ENCODE data around the gene ESRRA.
"Not testable (repeated sequence)": the region's sequence is repeated elsewhere in the genome, so short reads cannot be mapped to it uniquely, and the experiment has no call there.

The ESRRA gene

GRCh38 chr11:64317961-64318765, 12.8 kb downstream of the ESRRA start, which contains the start of gene PRDX5:
Gene PRDX5 (plus strand): TSS chr11:64318121. CDS start chr11:64318216, 95 bp downstream.
- intact Hi-C loops (cut with micrococcal nuclease), result loop anchor here (1.0 kb wide), 1 partner anchor 13 kb away; the partner anchor contains the start of gene ESRRA
- peaks cover 62% of the 10 kb centered on the region for H3K4me1 Mint-ChIP-seq (ENCODE audit: low read depth)

DNA sequence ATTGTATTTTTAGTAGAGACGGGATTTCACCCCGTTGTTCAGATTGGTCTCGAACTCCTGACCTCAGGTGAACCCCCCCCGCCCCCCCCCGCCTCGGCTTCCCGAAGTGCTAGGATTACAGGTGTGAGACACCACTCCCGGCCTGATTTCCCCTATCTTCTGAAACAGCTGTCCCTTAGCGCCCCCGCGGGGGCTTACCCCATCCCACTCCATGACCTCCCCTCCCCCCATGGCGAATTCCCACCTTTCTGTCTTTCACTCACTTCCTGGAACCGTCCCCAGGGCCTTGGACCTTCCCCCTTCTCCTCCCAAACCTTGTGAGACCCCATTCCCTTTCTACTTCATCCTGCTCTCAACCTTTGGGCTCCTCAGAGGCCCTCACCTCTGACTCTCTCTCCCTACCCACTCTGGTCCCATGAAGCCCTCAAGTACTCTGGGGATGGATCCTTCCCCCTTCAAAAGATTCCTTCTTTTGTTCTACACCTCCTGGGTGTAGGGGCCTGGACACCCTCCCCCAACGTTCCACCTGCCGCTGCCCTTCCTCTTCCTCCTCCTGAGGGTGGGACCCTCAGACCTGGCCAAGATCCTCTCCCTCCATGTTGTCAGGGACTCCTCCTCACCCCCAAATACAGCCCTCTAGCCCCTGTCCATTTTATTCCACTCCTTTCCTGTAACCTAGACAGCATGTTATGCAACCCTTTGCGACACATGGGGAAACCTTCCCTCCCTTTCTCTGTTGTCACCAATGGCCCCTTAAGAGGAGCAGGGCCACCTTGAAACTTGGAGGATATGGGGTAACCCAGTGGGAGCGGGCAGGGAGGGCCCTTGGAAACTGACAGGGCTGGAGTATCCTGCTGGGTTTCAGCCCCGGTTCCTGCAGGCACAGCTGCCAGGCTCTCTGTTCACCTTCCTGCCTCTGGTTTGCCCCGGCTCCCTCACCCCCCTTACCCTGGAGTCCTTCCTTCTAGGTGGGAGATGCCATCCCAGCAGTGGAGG, 13.7 kb downstream of the ESRRA start:
- peak overlapping the region; percentile 80 for H3K4me3 Mint-ChIP-seq
- peak overlapping the region; percentile 96 for H3K27ac Mint-ChIP-seq
- no peaks in the 10 kb centered on the region for H3K9me3 Mint-ChIP-seq
- H3K27me3 Mint-ChIP-seq, result no peaks in the 10 kb centered on the region
- H3K4me1 Mint-ChIP-seq (ENCODE audit: low read depth), result peaks cover 53% of the 10 kb centered on the region
- intact Hi-C loops (cut with micrococcal nuclease), result no loop called here
- peaks cover 86% of the 10 kb centered on the region for H3K36me3 Mint-ChIP-seq (ENCODE audit: low read depth)

More at GRCh38 chr11:64317961-64318765, 12.8 kb downstream of the ESRRA start, which contains the start of gene PRDX5:
- Mint-ChIP-seq H3K4me3 (peak within 1 kb of the TSS; percentile 80), H3K36me3 (ENCODE audit: low read depth) (peaks cover 92% of the 10 kb centered on the region), H3K27me3 (no peaks in the 10 kb centered on the region), H3K9me3 (no peaks in the 10 kb centered on the region), H3K27ac (peak within 1 kb of the TSS; percentile 96)

DNA sequence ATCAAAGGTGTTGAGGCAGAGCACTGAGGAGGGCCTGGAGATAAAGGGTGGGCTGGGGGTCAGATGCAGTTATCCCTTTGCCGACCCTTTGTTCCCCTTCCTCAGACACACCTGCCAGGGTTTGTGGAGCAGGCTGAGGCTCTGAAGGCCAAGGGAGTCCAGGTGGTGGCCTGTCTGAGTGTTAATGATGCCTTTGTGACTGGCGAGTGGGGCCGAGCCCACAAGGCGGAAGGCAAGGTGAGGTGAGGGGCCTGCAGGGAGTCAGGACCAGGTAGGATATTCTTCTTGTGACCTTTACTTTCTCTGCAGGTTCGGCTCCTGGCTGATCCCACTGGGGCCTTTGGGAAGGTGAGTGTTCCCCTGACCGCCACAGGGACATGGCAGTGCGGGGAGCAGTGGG, 15.2 kb downstream of the ESRRA start:
- Mint-ChIP-seq H3K36me3 (ENCODE audit: low read depth) (peaks cover 71% of the 10 kb centered on the region), H3K9me3 (no peaks in the 10 kb centered on the region), H3K4me3 (no peak overlapping the region), H3K4me1 (ENCODE audit: low read depth) (peaks cover 39% of the 10 kb centered on the region), H3K27me3 (no peaks in the 10 kb centered on the region), H3K27ac (no peak overlapping the region)
- intact Hi-C loops (cut with micrococcal nuclease), result no loop called here

DNA sequence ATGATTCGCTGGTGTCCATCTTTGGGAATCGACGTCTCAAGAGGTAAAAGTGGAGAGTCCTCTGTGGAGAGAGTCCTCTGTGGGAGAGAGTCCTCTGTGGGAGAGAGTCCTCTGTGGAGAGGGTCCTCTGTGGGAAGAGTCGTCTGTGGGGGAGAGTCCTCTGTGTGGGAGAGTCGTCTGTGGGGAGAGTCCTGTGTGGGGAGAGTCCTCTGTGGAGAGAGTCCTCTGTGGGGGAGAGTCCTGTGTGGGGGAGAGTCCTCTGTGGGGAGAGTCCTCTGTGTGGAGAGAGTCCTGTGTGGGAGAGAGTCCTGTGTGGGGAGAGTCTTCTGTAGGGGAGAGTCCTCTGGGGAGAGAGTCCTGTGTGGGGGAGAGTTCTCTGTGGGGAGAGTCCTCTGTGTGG, 15.7 kb downstream of the ESRRA start:
- H3K4me3 Mint-ChIP-seq, result no peak overlapping the region
- H3K4me1 Mint-ChIP-seq (ENCODE audit: low read depth), result peaks cover 37% of the 10 kb centered on the region
- intact Hi-C loops (cut with micrococcal nuclease), result no loop called here
- no peaks in the 10 kb centered on the region for H3K27me3 Mint-ChIP-seq
- no peak overlapping the region for H3K27ac Mint-ChIP-seq
- no peaks in the 10 kb centered on the region for H3K9me3 Mint-ChIP-seq
- H3K36me3 Mint-ChIP-seq (ENCODE audit: low read depth), result peaks cover 66% of the 10 kb centered on the region

DNA sequence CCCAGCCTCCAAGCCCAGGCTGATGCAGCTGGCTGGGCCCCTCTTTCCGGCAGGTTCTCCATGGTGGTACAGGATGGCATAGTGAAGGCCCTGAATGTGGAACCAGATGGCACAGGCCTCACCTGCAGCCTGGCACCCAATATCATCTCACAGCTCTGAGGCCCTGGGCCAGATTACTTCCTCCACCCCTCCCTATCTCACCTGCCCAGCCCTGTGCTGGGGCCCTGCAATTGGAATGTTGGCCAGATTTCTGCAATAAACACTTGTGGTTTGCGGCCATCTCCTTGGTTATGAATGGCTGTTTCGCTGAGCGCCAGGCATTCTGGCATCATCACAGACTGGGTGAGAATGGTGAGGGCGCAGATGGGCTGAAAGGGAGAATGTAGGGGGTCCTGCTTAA, 16.2 kb downstream of the ESRRA start:
- H3K4me3 Mint-ChIP-seq, result no peak overlapping the region
- no peaks in the 10 kb centered on the region for H3K27me3 Mint-ChIP-seq
- no peaks in the 10 kb centered on the region for H3K9me3 Mint-ChIP-seq
- peaks cover 61% of the 10 kb centered on the region for H3K36me3 Mint-ChIP-seq (ENCODE audit: low read depth)
- no peak overlapping the region for H3K27ac Mint-ChIP-seq
- intact Hi-C loops (cut with micrococcal nuclease), result no loop called here
- H3K4me1 Mint-ChIP-seq (ENCODE audit: low read depth), result peaks cover 32% of the 10 kb centered on the region

DNA sequence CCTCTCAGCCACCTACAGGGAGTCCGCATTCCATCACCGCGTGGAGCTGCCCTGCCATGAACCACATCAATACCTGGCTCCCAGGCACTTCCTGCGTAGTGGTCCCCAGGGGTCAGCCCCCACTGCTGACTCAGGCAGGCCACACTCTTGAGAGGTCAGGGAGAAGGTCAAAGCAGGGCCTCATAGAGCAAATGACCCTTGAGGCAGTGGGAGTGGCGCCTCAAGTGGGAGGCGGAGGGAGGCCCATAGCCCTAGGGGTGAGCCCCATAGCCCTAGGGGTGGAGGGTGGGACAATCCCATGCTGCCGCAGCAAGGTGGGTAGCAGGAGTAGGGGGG, 17.6 kb downstream of the ESRRA start:
- H3K9me3 Mint-ChIP-seq, result peaks cover 8% of the 10 kb centered on the region

DNA sequence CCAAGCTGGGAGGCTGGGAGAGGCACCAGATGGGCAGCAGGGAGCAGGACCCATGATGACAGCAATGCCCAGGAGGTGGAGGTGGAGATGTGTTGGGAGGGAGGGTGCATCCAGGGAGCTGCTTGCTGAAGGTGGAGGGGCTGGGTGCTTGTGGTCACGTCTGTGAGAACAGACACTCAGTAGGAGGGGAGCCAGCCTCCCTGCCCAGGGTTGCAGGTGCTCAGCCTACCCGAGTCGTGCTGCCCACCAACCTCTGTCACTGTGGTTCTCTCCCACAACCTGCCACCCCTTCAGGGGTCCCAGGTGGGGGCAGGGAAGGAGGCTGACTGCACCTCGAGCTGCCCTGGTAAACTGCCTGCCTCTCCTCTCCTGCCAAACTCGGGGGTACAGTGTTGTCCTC, 18.0 kb downstream of the ESRRA start:
- intact Hi-C loops (cut with micrococcal nuclease), result no loop called here
- H3K27ac Mint-ChIP-seq, result no peak overlapping the region

More for the DNA sequence above, 17.6 kb downstream of the ESRRA start:
- Mint-ChIP-seq H3K27me3 (peaks cover 2% of the 10 kb centered on the region), H3K4me3 (no peak overlapping the region), H3K4me1 (ENCODE audit: low read depth) (peaks cover 29% of the 10 kb centered on the region), H3K27ac (no peak overlapping the region), H3K36me3 (ENCODE audit: low read depth) (peaks cover 51% of the 10 kb centered on the region)
- intact Hi-C loops (cut with micrococcal nuclease), result no loop called here

DNA sequence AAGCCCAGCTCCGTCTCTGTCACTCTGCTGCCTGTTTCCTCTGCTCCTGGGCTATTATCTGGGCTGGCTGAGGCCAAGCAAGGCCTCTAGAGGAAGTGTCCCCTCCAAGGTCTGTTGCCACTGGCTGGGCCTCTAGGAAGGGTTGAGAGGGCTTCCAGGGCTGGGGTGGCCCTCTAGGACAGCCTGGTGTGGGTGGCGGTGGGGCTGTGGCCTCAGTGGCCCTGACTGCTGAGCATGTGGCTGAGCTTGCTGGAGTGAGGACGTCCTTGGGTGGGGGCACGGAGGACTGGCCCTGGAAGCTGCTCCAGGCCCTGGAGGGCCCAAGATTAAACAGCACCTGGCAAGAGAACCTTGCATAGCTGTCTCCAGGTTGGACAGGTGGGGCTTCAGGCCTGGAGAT, 18.7 kb downstream of the ESRRA start:
- H3K27ac Mint-ChIP-seq; H3K4me3 Mint-ChIP-seq; intact Hi-C loops (cut with micrococcal nuclease); H3K27me3 Mint-ChIP-seq: not testable (repeated sequence)
- peaks cover 28% of the 10 kb centered on the region for H3K4me1 Mint-ChIP-seq (ENCODE audit: low read depth)
- peaks cover 43% of the 10 kb centered on the region for H3K36me3 Mint-ChIP-seq (ENCODE audit: low read depth)
- H3K9me3 Mint-ChIP-seq, result peaks cover 11% of the 10 kb centered on the region

More for the DNA sequence above, 18.0 kb downstream of the ESRRA start:
- Mint-ChIP-seq H3K27me3 (peaks cover 3% of the 10 kb centered on the region), H3K9me3 (peaks cover 11% of the 10 kb centered on the region), H3K36me3 (ENCODE audit: low read depth) (peaks cover 47% of the 10 kb centered on the region), H3K4me1 (ENCODE audit: low read depth) (peaks cover 31% of the 10 kb centered on the region), H3K4me3 (no peak overlapping the region)

DNA sequence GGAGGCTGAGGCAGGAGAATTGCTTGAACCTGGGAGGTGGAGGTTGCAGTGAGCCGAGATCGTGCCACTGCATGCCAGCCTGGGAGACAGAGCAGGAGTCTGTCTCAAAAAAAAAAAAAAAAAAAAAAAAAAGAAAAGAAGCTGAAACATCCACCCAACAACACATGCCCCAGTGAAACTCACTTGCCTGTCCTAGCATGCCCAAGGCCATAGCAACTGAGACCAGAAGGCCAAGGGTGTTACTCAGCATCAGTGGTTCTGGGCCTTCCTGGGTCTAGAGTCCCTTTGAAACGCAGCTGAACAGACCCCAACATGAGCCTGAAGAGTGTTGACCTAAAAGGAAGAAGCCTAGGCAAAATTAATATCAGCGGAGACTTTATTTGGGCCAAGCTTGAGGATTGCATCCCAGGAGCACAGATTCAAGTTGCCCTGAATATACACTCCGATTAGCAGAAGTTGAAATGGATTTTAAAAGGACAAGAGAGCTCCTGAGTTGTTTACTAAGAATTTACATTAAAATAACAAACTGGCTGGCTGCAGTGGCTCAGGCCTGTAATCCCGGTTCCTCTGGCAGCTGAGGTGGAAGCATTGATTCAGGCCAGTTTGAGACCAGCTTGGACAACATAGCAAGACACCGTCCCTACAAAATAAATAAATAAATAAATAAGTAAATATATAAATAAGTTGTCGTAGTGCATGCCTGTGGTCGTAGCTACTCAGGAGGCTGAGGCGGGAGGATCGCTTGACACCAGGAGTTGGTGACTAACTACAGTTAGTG, 19.6 kb downstream of the ESRRA start:
- peaks cover 11% of the 10 kb centered on the region for H3K9me3 Mint-ChIP-seq
- H3K36me3 Mint-ChIP-seq (ENCODE audit: low read depth), result peaks cover 36% of the 10 kb centered on the region
- H3K27ac Mint-ChIP-seq, result no peak overlapping the region
- H3K4me3 Mint-ChIP-seq, result no peak overlapping the region
- H3K27me3 Mint-ChIP-seq, result peaks cover 3% of the 10 kb centered on the region
- intact Hi-C loops (cut with micrococcal nuclease), result no loop called here
- H3K4me1 Mint-ChIP-seq (ENCODE audit: low read depth), result peaks cover 19% of the 10 kb centered on the region

GRCh38 chr11:64327375-64327774, 22.1 kb downstream of the ESRRA start:
- Mint-ChIP-seq H3K9me3 (peaks cover 11% of the 10 kb centered on the region), H3K36me3 (ENCODE audit: low read depth) (peaks cover 11% of the 10 kb centered on the region), H3K4me1 (ENCODE audit: low read depth) (peaks cover 22% of the 10 kb centered on the region), H3K27ac (no peak overlapping the region), H3K27me3 (peaks cover 6% of the 10 kb centered on the region), H3K4me3 (no peak overlapping the region)
- intact Hi-C loops (cut with micrococcal nuclease), result no loop called here

GRCh38 chr11:64327993-64328392, 22.7 kb downstream of the ESRRA start:
- peaks cover 5% of the 10 kb centered on the region for H3K36me3 Mint-ChIP-seq (ENCODE audit: low read depth)
- no peak overlapping the region for H3K27ac Mint-ChIP-seq
- intact Hi-C loops (cut with micrococcal nuclease), result no loop called here
- peaks cover 24% of the 10 kb centered on the region for H3K4me1 Mint-ChIP-seq (ENCODE audit: low read depth)
- H3K9me3 Mint-ChIP-seq, result peaks cover 11% of the 10 kb centered on the region
- H3K4me3 Mint-ChIP-seq, result no peak overlapping the region
- H3K27me3 Mint-ChIP-seq, result peaks cover 6% of the 10 kb centered on the region

DNA sequence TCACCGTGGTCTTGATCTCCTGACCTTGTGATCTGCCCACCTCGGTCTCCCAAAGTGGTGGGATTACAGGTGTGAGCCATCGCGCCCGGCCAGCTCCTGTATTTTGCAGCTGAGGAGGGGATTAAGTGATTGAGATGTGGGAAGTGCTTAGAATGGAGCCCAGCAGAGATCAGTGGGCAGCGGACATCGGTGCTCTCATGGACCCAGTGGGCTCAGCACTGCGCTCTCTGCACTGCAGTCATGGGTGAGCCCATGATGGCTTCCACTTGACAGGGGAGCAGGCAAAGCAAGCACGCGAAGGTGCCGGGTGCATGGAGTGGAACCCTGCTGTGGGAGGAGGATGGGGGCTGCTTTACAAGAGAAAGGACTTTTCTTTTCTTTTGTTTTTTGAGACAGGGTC, 25.6 kb downstream of the ESRRA start:
- Mint-ChIP-seq H3K36me3 (ENCODE audit: low read depth) (no peaks in the 10 kb centered on the region), H3K27ac (peak overlapping the region; percentile 76), H3K4me1 (ENCODE audit: low read depth) (peaks cover 37% of the 10 kb centered on the region), H3K4me3 (no peak overlapping the region), H3K27me3 (peaks cover 6% of the 10 kb centered on the region), H3K9me3 (peaks cover 11% of the 10 kb centered on the region)
- intact Hi-C loops (cut with micrococcal nuclease), result no loop called here

DNA sequence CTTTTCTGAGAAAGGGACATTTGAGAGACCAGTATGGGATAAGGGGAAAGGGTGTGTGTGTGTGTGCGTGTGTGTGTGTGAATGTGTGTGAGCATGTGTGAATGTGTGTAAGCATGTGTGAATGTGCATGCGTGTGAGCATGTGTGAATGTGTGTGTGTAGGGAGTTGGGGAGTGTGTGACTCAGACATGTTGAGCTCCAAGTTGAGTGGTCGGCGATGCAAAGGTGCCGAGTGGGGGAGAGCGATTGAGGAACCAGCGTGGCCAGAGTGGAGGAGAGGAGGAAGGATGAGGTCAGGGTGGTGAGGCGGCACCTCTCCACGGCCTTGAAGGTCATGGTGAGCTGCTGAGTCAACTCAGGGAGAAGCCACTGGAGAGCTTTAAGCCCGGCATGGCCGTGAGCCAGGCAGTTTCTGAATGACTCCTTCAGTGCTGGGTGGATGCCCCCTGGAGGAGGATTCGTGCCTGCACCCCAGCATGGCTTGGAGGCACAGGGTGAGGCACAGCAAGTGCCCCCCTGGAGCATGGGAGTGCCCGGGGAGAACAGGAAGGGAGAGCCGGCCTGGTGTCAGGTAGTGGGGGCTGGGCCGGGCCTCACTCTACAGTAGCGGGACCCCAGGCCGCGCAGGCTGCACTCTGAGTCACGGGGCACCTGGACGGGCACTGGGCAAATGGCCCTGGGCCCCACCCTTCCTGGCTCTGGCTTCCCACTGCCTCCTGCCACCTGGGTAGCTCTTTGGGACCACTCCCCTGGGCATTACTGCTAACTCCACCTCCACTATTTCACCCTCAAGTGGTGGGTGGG, 26.4 kb downstream of the ESRRA start:
- intact Hi-C loops (cut with micrococcal nuclease), result no loop called here
- peaks cover 11% of the 10 kb centered on the region for H3K9me3 Mint-ChIP-seq
- H3K27ac Mint-ChIP-seq, result peak overlapping the region; percentile 76
- peak overlapping the region; percentile 9 for H3K4me3 Mint-ChIP-seq
- H3K36me3 Mint-ChIP-seq (ENCODE audit: low read depth), result no peaks in the 10 kb centered on the region
- peaks cover 6% of the 10 kb centered on the region for H3K27me3 Mint-ChIP-seq
- peaks cover 37% of the 10 kb centered on the region for H3K4me1 Mint-ChIP-seq (ENCODE audit: low read depth)
